ENCODE data around the gene FOXO6.

DNA sequence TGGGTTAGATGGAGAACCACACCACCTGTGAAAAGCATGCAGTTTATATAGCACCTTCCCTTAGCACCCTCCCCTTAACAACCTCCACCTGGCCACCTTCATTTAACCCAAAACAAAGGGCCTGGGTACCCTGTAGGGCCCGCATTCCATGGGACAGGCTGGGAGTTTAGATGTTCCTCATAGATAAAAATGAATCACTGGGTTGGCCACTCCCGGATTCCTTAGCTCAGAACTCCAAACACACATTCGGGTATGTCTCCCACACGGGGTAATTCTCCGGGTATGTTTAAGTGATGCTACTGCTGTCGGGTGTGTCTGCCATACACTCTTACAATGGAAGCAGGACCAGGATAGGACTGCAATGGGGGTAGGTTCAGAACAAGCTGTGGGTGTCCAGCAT is 43.9 kb upstream of the FOXO6 start:
- TF ChIP-seq CTCF (IDR thresholded peaks at IDR 0.05) = no peak
- TF ChIP-seq POLR2A (IDR thresholded peaks at IDR 0.05) = no peak
- no peak for TF ChIP-seq POLR2AphosphoS5 (IDR thresholded peaks at IDR 0.05)

Measured in prostate gland (tissue), 2 donors.